Psoas muscle (tissue), 8 donors: ENCODE measurements around the gene PDE8A. TPM values are rescaled to one million over a fixed set of nuclear protein-coding genes. Genes with fewer than 3 reads are reported as not detected.
A peak's percentile ranks its signal among the peaks of the same experiment; 100 is the strongest.

Experiments
- ATAC-seq, 4 donors: fragments of 200-7000 bp; cut with Tn5 transposase; one replicate each; pipeline ENCODE4 v1.9.1; 2020; ENCODE audit warnings: moderate library complexity in 3 of 4, mild to moderate bottlenecking in 2 of 4
- DNase-seq, 2 donors: peaks; one replicate each; pipeline ENCODE4 v3.0.0-alpha.2; 2020
- H3K27ac ChIP-seq: fragments of 200-600 bp; one replicate; pipeline ENCODE4 v1.8.0; 2022
- H3K27me3 ChIP-seq, 3 donors: fragments of 200-600 bp in 1 of 3; one replicate each; pipeline versions ENCODE4 v1.6.1 to v1.8.0; 2013 to 2022; ENCODE audit warnings: low read length in 2 of 3, mild to moderate bottlenecking in 2 of 3, moderate library complexity in 1 of 3; ENCODE audit not compliant: insufficient read depth in 3 of 3
- H3K36me3 ChIP-seq, 2 donors: fragments of 200-600 bp in 1 of 2; one replicate each; pipeline versions ENCODE4 v1.6.1 to v1.8.0; 2013 to 2022; ENCODE audit warnings: low read depth in 1 of 2, mild to moderate bottlenecking in 1 of 2, moderate library complexity in 1 of 2; ENCODE audit not compliant: insufficient read depth in 1 of 2
- H3K4me1 ChIP-seq: fragments of 200-600 bp; one replicate; pipeline ENCODE4 v1.8.0; 2022
- H3K4me3 ChIP-seq: fragments of 200-600 bp; one replicate; pipeline ENCODE4 v1.8.0; 2022; ENCODE audit warnings: mild to moderate bottlenecking
- H3K9me3 ChIP-seq: fragments of 200-600 bp; one replicate; pipeline ENCODE4 v1.8.0; 2022
- WGBS, 3 donors: extraction: QIAGEN DNeasy Blood & Tissue Kit; methylation state at CpG; one replicate each; pipeline versions ENCODE4 v1.1.6 to v1.1.7; 2013; 5-methylcytosine and 5-hydroxymethylcytosine counted together
- intact Hi-C, 2 donors: fragments of 100-400 bp; cut with DNase I; formaldehyde crosslinking; loops; one replicate each; pipeline versions ENCODE4 v1.11.0 to v1.14.2; 2022
- polyA plus RNA-seq, 3 donors: library from polyadenylated mRNA; stranded (reverse); fragments of 200-250 nt; gene quantifications; one replicate each; pipeline ENCODE4 v1.2.3, GENCODE V29; 2013
- total RNA-seq, 4 donors: library from RNA; stranded (reverse); fragmentation: NEBNext Ultra II Directional in 2 of 4; extraction: Animal tissue kit (Norgen Biotek cat#: 25700) in 2 of 4; gene quantifications; one replicate each; pipeline versions ENCODE4 v1.2.1 to v1.2.4, GENCODE V29; 2021 to 2023
- TF ChIP-seq, protein P1 (sequence below): fragments of 200-600 bp; IDR thresholded peaks from one replicate; pipeline ENCODE4 v1.8.0; 2022; ENCODE audit warnings: antibody characterized with exemption
- donor health status: healthy with polysubstance abuse.
- donor health status: DM: no; HTN: no; CAD: no; lungs with moderate emphysema.
- donor health status: Bipolar disorder and iron deficiency.
- donor health status: healthy.
- donor health status: DM: yes; HTN: yes; CAD: no.
- donor health status: DM: no; HTN: no; CAD: no.
- donor health status: DM: no; HTN: no; CAD: no.
- donor health status: DM: yes; HTN: yes; CAD: no.

PDE8A gene
- total and polyA plus RNA-seq, 7 donors: 6.5 to 12.1 (median 10.5) TPM

DNA sequence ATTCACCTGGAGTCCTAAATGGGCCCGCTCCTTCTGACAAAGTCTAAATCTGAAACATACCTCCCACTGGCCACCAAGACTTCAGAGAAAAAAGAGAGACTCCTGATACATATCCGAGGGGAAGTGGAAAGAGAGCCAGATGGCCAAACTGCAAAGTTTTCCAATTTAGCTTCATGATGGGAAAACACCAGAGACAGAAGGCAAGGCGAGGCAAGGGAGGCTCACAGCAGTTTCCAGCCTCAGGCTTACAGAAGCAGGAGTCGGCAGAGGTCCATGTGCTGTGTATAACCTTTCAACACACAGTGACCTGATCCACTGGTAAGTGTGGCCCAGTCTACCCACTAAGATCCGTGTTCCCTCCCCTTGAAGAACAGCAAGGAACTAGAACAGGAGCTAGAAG is 29.9 kb upstream of the PDE8A start:
- TF ChIP-seq, protein P1, sequence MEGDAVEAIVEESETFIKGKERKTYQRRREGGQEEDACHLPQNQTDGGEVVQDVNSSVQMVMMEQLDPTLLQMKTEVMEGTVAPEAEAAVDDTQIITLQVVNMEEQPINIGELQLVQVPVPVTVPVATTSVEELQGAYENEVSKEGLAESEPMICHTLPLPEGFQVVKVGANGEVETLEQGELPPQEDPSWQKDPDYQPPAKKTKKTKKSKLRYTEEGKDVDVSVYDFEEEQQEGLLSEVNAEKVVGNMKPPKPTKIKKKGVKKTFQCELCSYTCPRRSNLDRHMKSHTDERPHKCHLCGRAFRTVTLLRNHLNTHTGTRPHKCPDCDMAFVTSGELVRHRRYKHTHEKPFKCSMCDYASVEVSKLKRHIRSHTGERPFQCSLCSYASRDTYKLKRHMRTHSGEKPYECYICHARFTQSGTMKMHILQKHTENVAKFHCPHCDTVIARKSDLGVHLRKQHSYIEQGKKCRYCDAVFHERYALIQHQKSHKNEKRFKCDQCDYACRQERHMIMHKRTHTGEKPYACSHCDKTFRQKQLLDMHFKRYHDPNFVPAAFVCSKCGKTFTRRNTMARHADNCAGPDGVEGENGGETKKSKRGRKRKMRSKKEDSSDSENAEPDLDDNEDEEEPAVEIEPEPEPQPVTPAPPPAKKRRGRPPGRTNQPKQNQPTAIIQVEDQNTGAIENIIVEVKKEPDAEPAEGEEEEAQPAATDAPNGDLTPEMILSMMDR: no peak
- intact Hi-C loops: no loop called here

DNA sequence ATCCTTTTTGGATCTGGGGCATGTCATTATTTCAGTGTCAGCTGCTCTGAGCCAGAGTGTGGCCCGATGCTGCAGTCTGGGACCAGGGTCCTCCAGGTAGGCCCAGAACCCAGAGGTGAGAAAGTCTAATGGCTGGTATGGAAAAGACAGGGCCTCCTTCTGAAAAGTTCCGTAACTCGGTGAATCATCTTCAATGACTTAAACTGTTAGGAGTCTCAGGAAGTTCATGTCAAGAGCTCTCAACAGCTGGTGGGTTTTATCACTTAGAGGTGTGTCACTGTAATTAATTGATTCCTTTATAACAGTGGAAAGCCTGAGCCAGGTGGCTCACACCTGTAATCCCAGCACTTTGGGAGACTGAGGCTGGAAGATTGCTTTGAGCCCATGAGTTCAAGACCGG is 28.5 kb upstream of the PDE8A start:
- Histone ChIP-seq H3K27me3 (no peaks in the 10 kb centered on the region), H3K27ac (no peak overlapping the region), H3K36me3 (no peaks in the 10 kb centered on the region), H3K4me1 (peaks cover 3% of the 10 kb centered on the region), H3K4me3 (no peak overlapping the region), H3K9me3 (no peaks in the 10 kb centered on the region)
- DNase-seq: no peak
- 86 to 94% (median 88%) methylated on average over 4 of the region's 4 CpGs for WGBS, 3 donors
- intact Hi-C loops: no loop called here
- no peak for ATAC-seq
- TF ChIP-seq, protein P1: no peak

More for the DNA sequence above, 29.9 kb upstream of the PDE8A start:
- Histone ChIP-seq H3K36me3 (no peaks in the 10 kb centered on the region), H3K4me3 (no peak overlapping the region), H3K27me3 (no peaks in the 10 kb centered on the region), H3K4me1 (peaks cover 3% of the 10 kb centered on the region), H3K27ac (no peak overlapping the region), H3K9me3 (no peaks in the 10 kb centered on the region)
- WGBS, 3 donors: 75 to 84% (median 77%) methylated on average over 5 of the region's 5 CpGs
- ATAC-seq (no peak), DNase-seq (no peak)

DNA sequence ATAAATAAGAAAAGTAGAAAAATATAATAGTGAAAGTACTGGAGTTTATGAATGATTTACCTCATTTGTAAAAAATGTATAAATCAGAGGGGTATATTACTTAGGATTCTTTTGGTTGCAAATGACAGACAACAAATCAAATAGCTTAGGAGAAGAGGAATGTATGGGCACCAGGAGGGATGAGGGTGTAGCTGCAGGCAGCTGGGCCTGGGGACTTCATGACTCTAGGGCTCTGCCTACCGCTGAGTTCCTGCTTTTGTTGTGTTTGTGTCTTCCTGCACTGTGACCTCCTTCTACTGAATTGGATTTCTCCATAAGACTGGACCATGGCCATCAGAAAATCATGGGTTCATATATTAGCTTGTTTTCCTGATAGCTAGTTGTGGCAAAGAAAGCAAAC is 27.9 kb upstream of the PDE8A start:
- WGBS, 3 donors: 75 to 89% (median 76%) methylated on average over 1 of the region's 1 CpG
- ATAC-seq: no peak
- intact Hi-C loops: loop anchor here in 1 of 2 donors (2.0 kb wide), 1 partner anchor 91 kb away; no protein-coding TSS in a partner anchor

DNA sequence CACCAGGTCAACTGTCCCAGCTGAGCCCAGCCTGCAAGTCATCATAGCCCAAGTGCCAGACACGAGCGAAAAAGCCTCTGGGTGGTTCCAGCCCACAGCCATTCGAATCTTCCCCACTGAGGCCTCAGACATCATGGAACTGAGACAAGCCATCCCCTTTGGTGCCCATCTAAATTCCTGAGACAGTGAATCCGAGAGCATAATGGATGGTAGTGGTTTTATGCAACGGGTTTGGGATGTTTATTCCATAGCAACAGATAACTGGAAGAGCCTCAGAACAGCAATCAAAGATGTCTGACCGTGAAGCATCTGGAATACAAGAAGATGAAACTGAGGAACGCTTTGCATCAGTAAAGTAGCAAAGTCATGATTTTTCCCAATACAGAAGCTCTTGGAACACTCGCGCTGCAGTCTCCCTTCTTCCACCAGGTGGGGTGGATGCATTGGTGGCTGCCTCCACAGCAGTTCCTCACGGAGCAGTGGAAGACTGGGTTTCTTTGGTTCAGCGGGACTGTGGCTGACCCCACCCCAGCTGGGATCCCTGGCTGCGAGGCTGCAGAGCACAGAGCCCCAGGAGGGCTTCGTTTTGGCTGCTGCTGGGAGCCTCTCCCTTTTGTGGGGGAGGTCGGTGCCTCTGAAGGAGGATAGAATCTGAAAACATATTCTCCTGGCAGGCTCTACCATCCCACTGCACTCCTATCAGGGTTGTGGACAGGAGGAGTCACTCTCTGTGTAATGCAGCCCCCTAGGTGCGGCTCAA is 26.4 kb upstream of the PDE8A start:
- H3K4me3 ChIP-seq: peak overlapping the region; percentile 52
- intact Hi-C loops: loop anchor here (1.0 to 2.0 kb wide), 2 partner anchors 90 kb away; no protein-coding TSS in a partner anchor
- no peaks in the 10 kb centered on the region for H3K36me3 ChIP-seq
- no peaks in the 10 kb centered on the region for H3K27me3 ChIP-seq
- peaks cover 3% of the 10 kb centered on the region for H3K4me1 ChIP-seq
- 28 to 36% (median 33%) methylated on average over 15 of the region's 15 CpGs for WGBS, 3 donors
- ATAC-seq (peak; percentile 86 to 98 (median 94)), DNase-seq (peak; percentile 70 to 83)
- TF ChIP-seq, protein P1: peak; percentile 90
- H3K9me3 ChIP-seq: no peaks in the 10 kb centered on the region
- no peak overlapping the region for H3K27ac ChIP-seq

More for the DNA sequence above, 27.9 kb upstream of the PDE8A start:
- Histone ChIP-seq H3K27ac (no peak overlapping the region), H3K4me1 (peaks cover 3% of the 10 kb centered on the region), H3K4me3 (no peak overlapping the region), H3K27me3 (no peaks in the 10 kb centered on the region), H3K36me3 (no peaks in the 10 kb centered on the region), H3K9me3 (no peaks in the 10 kb centered on the region)
- no peak for DNase-seq
- TF ChIP-seq, protein P1: no peak
